HepG2 (cell line): ENCODE results near the gene RAB42. TPM values are rescaled to one million over a fixed set of nuclear protein-coding genes. Genes with fewer than 3 reads are reported as not detected.

Source experiments
- DMAP1 ChIP-seq: IDR thresholded peaks from 2 replicates; pipeline ENCODE4 v1.6.1; 2016
- FOXK2 ChIP-seq: fragments of 450-650 bp; IDR thresholded peaks from 2 replicates; pipeline ENCODE4 v1.6.1; 2016
- HDAC6 ChIP-seq: fragments of 200-600 bp; sonication (generic); IDR thresholded peaks from 2 replicates; pipeline ENCODE4 v1.7.0; 2017; ENCODE audit warnings: mild to moderate bottlenecking, antibody characterized with exemption, low read length, low read depth
- HOXA3 ChIP-seq: sonication (generic); formaldehyde crosslinking; IDR thresholded peaks from 2 replicates; pipeline ENCODE4 v1.5.0; 2020; ENCODE audit warnings: missing genetic modification reagents
- ISX ChIP-seq: sonication (generic); formaldehyde crosslinking; conservative IDR thresholded peaks from 2 replicates; pipeline ENCODE4 v1.5.0; 2020; ENCODE audit warnings: missing genetic modification reagents
- KDM4B ChIP-seq: sonication (generic); formaldehyde crosslinking; IDR thresholded peaks from 2 replicates; pipeline ENCODE4 v1.4.0; 2020; ENCODE audit warnings: missing genetic modification reagents
- KLF16 ChIP-seq, 2 experiments: sonication (generic) in 1 of 2; formaldehyde crosslinking in 1 of 2; IDR thresholded peaks; 2 replicates each; pipeline versions ENCODE4 v1.6.1 to v1.8.0; 2016 to 2023; ENCODE audit warnings: missing genetic modification reagents in 2 of 2, missing compliant biosample characterization in 1 of 2
- LCORL ChIP-seq, 2 experiments: fragments of 450-650 bp in 1 of 2; sonication (generic) in 1 of 2; formaldehyde crosslinking in 1 of 2; IDR thresholded peaks; 2 replicates each; pipeline versions ENCODE4 v1.5.0 to v1.6.1; 2017 to 2020; ENCODE audit warnings: antibody characterized with exemption in 1 of 2, missing genetic modification reagents in 1 of 2
- MAZ ChIP-seq, 2 experiments: sonication (generic) in 1 of 2; formaldehyde crosslinking in 1 of 2; IDR thresholded peaks; 2 replicates each; pipeline versions ENCODE4 v1.5.0 to v1.6.1; 2012 to 2020; ENCODE audit warnings: low read depth in 2 of 2, mild to moderate bottlenecking in 2 of 2, borderline replicate concordance in 1 of 2, improper control_type of control experiment in 1 of 2, low read length in 1 of 2, missing genetic modification reagents in 1 of 2, moderate library complexity in 1 of 2
- NFRKB ChIP-seq: fragments of 450-650 bp; IDR thresholded peaks from 2 replicates; pipeline ENCODE4 v1.6.1; 2017
- PRMT3 ChIP-seq: sonication (generic); formaldehyde crosslinking; IDR thresholded peaks from 2 replicates; pipeline ENCODE4 v1.8.1; 2022; ENCODE audit warnings: low read depth, mild to moderate bottlenecking, moderate library complexity, missing genetic modification reagents, borderline replicate concordance
- RCOR2 ChIP-seq: IDR thresholded peaks from 2 replicates; pipeline ENCODE4 v1.6.1; 2016; ENCODE audit warnings: missing biosample characterization, missing genetic modification reagents
- TAF1 ChIP-seq: sonication (generic); formaldehyde crosslinking; IDR thresholded peaks from 2 replicates; pipeline ENCODE4 v1.4.0; 2020; ENCODE audit warnings: missing genetic modification reagents
- THAP8 ChIP-seq: sonication (generic); formaldehyde crosslinking; IDR thresholded peaks from 2 replicates; pipeline ENCODE4 v1.5.1; 2020; ENCODE audit warnings: missing genetic modification reagents, mild to moderate bottlenecking, borderline replicate concordance
- ZEB1 ChIP-seq: IDR thresholded peaks from 2 replicates; pipeline ENCODE4 v1.6.1; 2012; ENCODE audit warnings: mild to moderate bottlenecking, low read depth, inconsistent platforms; ENCODE audit not compliant: insufficient replicate concordance
- ZNF138 ChIP-seq: sonication (generic); formaldehyde crosslinking; IDR thresholded peaks from 2 replicates; pipeline ENCODE4 v1.5.0; 2020; ENCODE audit warnings: mild to moderate bottlenecking, low read depth, missing genetic modification reagents
- ZNF276 ChIP-seq: sonication (generic); formaldehyde crosslinking; IDR thresholded peaks from 2 replicates; pipeline ENCODE4 v1.4.0; 2020; ENCODE audit warnings: mild to moderate bottlenecking, low read depth, missing genetic modification reagents
- ZNF329 ChIP-seq: sonication (generic); formaldehyde crosslinking; IDR thresholded peaks from 2 replicates; pipeline ENCODE4 v1.9.0; 2021; ENCODE audit warnings: low read depth, mild to moderate bottlenecking, missing genetic modification reagents
- ZNF354B ChIP-seq: sonication (generic); formaldehyde crosslinking; IDR thresholded peaks from 2 replicates; pipeline ENCODE4 v1.8.0; 2022; ENCODE audit warnings: mild to moderate bottlenecking, missing genetic modification reagents
- ZNF644 ChIP-seq: IDR thresholded peaks from 2 replicates; pipeline ENCODE4 v1.6.1; 2016; ENCODE audit warnings: low read depth
- ZNF891 ChIP-seq: sonication (generic); formaldehyde crosslinking; IDR thresholded peaks from 2 replicates; pipeline ENCODE4 v1.5.0; 2020; ENCODE audit warnings: mild to moderate bottlenecking, missing genetic modification reagents
- ZSCAN30 ChIP-seq: sonication (generic); formaldehyde crosslinking; IDR thresholded peaks from 2 replicates; pipeline ENCODE4 v1.5.0; 2020; ENCODE audit warnings: mild to moderate bottlenecking, missing genetic modification reagents
- polyA plus RNA-seq, 8 experiments: library from polyadenylated mRNA; depleted of rRNA in 3 of 8; stranded (reverse) in 7 of 8; unstranded in 1 of 8; fragments of >200 nt; fragmentation: Illumina TruSeq in 4 of 8; extraction: Trizol in 4 of 8; gene quantifications; 2 replicates each; pipeline versions ENCODE4 v1.2.1 to v1.2.3, GENCODE V29; 2011 to 2016; ENCODE audit warnings: low read depth in 4 of 8, missing spikeins in 1 of 8, mixed read lengths in 1 of 8; ENCODE audit not compliant: insufficient read depth in 1 of 8
- total RNA-seq, 5 experiments: library from RNA; depleted of rRNA; stranded (reverse); fragments of >200 nt; fragmentation: Illumina TruSeq; extraction: Trizol; gene quantifications; 2 replicates each; pipeline ENCODE4 v1.2.3, GENCODE V29; 2016; ENCODE audit warnings: low read depth in 1 of 5
- TF ChIP-seq, protein P1 (sequence below): sonication (generic); formaldehyde crosslinking; IDR thresholded peaks from 2 replicates; pipeline ENCODE4 v1.8.0; 2022; ENCODE audit warnings: mild to moderate bottlenecking, missing genetic modification reagents, moderate library complexity
- TF ChIP-seq, protein P2 (sequence below), 2 experiments: IDR thresholded peaks; 2 replicates each; pipeline ENCODE4 v1.6.1; 2011 to 2012; ENCODE audit warnings: low read length in 2 of 2, borderline replicate concordance in 1 of 2, low read depth in 1 of 2, mild to moderate bottlenecking in 1 of 2, moderate library complexity in 1 of 2

Gene RAB42
- total and polyA plus RNA-seq, 2 of the 13 experiments (the other 11 are each of a cell fraction or from before 2014, with no cell fraction given): 10.4 to 166 TPM

GRCh38 chr1:28591708-28592320 lies at the start of gene RAB42 (continued):
- TF ChIP-seq ZNF276 (CRISPR knock-in tag) (no peak), ZSCAN30 (CRISPR knock-in tag) (no peak), RCOR2 (CRISPR knock-in tag) (0 out of 2 replicates have a peak, but pooled peaks have one; percentile 47), ZNF644 (CRISPR knock-in tag) (no peak), ISX (no peak), TAF1 (peak; percentile 38; the same call in 1 of the 2 replicates), FOXK2 (no peak), ZEB1 (peak; percentile 14), ZNF329 (CRISPR knock-in tag) (no peak), KLF16 (CRISPR knock-in tag; IDR thresholded peaks at IDR 0.05) (no peak), DMAP1 (CRISPR knock-in tag) (no peak), ZNF891 (CRISPR knock-in tag) (no peak), LCORL (IDR thresholded peaks at IDR 0.05) (no peak), LCORL (CRISPR knock-in tag; IDR thresholded peaks at IDR 0.05) (no peak; the same call in 1 of the 2 replicates), ZNF138 (CRISPR knock-in tag) (no peak), THAP8 (no peak), HDAC6 (no peak), PRMT3 (CRISPR knock-in tag) (no peak), HOXA3 (CRISPR knock-in tag) (no peak), MAZ (IDR thresholded peaks at IDR 0.05; ENCODE audit: borderline replicate concordance, low read depth, low read length) (peak; percentile 67; the same call in 1 of the 2 replicates), MAZ (CRISPR knock-in tag; IDR thresholded peaks at IDR 0.05; ENCODE audit: low read depth) (no peak), ZNF354B (CRISPR knock-in tag) (no peak), NFRKB (no peak), KDM4B (CRISPR knock-in tag) (no peak)
- TF ChIP-seq, protein P1, sequence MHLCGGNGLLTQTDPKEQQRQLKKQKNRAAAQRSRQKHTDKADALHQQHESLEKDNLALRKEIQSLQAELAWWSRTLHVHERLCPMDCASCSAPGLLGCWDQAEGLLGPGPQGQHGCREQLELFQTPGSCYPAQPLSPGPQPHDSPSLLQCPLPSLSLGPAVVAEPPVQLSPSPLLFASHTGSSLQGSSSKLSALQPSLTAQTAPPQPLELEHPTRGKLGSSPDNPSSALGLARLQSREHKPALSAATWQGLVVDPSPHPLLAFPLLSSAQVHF (CRISPR knock-in tag): no peak
- TF ChIP-seq, protein P2, sequence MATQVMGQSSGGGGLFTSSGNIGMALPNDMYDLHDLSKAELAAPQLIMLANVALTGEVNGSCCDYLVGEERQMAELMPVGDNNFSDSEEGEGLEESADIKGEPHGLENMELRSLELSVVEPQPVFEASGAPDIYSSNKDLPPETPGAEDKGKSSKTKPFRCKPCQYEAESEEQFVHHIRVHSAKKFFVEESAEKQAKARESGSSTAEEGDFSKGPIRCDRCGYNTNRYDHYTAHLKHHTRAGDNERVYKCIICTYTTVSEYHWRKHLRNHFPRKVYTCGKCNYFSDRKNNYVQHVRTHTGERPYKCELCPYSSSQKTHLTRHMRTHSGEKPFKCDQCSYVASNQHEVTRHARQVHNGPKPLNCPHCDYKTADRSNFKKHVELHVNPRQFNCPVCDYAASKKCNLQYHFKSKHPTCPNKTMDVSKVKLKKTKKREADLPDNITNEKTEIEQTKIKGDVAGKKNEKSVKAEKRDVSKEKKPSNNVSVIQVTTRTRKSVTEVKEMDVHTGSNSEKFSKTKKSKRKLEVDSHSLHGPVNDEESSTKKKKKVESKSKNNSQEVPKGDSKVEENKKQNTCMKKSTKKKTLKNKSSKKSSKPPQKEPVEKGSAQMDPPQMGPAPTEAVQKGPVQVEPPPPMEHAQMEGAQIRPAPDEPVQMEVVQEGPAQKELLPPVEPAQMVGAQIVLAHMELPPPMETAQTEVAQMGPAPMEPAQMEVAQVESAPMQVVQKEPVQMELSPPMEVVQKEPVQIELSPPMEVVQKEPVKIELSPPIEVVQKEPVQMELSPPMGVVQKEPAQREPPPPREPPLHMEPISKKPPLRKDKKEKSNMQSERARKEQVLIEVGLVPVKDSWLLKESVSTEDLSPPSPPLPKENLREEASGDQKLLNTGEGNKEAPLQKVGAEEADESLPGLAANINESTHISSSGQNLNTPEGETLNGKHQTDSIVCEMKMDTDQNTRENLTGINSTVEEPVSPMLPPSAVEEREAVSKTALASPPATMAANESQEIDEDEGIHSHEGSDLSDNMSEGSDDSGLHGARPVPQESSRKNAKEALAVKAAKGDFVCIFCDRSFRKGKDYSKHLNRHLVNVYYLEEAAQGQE (IDR thresholded peaks at IDR 0.05; ENCODE audit: borderline replicate concordance in 1 of 2, low read depth in 1 of 2, low read length in 2 of 2): 0 out of 4 replicates have a peak, but pooled peaks of 1 of the 2 experiments have one; percentile 40
